Brain microvascular endothelial cell (primary cell): ENCODE results near the gene NDUFAB1.

Source experiments
- DNase-seq: peaks from one replicate; pipeline ENCODE4 v3.0.0-alpha.2; 2020
- H3K27ac ChIP-seq: fragments of 250-450 bp; sonication (Bioruptor Pico); 2 replicates; pipeline ENCODE4 v1.5.1; 2020; ENCODE audit warnings: mild to moderate bottlenecking, moderate library complexity
- H3K27me3 ChIP-seq: fragments of 250-450 bp; sonication (Bioruptor Pico); replicated peaks from 2 replicates; pipeline ENCODE4 v1.5.1; 2020; ENCODE audit warnings: mild to moderate bottlenecking
- H3K36me3 ChIP-seq: fragments of 250-450 bp; sonication (Bioruptor Pico); replicated peaks from 2 replicates; pipeline ENCODE4 v1.5.1; 2020; ENCODE audit warnings: mild to moderate bottlenecking
- H3K4me3 ChIP-seq: 2 replicates; pipeline ENCODE4 v1.5.1; 2011; ENCODE audit warnings: low read depth, mild to moderate bottlenecking, control low read depth, low read length, moderate library complexity
- CTCF ChIP-seq: IDR thresholded peaks from 2 replicates; pipeline ENCODE4 v1.5.1; 2011; ENCODE audit warnings: low read depth, mild to moderate bottlenecking, moderate library complexity, low read length, control low read depth, inconsistent platforms; ENCODE audit errors: missing control alignments
- in situ Hi-C: cut with HindIII; loops from 2 replicates; pipeline ENCODE4 v1.10.0; 2017; ENCODE audit warnings: low sequenced_read_pairs, low pct_ligation_motif_present

The NDUFAB1 gene

GRCh38 chr16:23571895-23572294, 24.2 kb downstream of the NDUFAB1 start:
- Histone ChIP-seq H3K4me3 (no peak overlapping the region), H3K27ac (no peak overlapping the region), H3K36me3 (peaks cover 63% of the 10 kb centered on the region), H3K27me3 (no peaks in the 10 kb centered on the region)
- no peak for TF ChIP-seq CTCF
- no peak for DNase-seq
- in situ Hi-C loops = no loop called here

GRCh38 chr16:23570992-23571632, 25.0 kb downstream of the NDUFAB1 start:
- in situ Hi-C loops = no loop called here
- Histone ChIP-seq H3K4me3 (no peak overlapping the region), H3K27ac (no peak overlapping the region), H3K36me3 (peaks cover 70% of the 10 kb centered on the region), H3K27me3 (no peaks in the 10 kb centered on the region)
- no peak for TF ChIP-seq CTCF
- DNase-seq = no peak

- no peak overlapping the region for H3K4me3 ChIP-seq
- in situ Hi-C loops = no loop called here
- no peak overlapping the region for H3K27ac ChIP-seq
- H3K27me3 ChIP-seq = no peaks in the 10 kb centered on the region
- H3K36me3 ChIP-seq = peaks cover 79% of the 10 kb centered on the region
- no peak for TF ChIP-seq CTCF
- DNase-seq = no peak
Measured at GRCh38 chr16:23567602-23568001, 28.5 kb downstream of the NDUFAB1 start.

GRCh38 chr16:23566724-23567123, 29.4 kb downstream of the NDUFAB1 start:
- no peak overlapping the region for H3K27ac ChIP-seq
- TF ChIP-seq CTCF = no peak
- peaks cover 80% of the 10 kb centered on the region for H3K36me3 ChIP-seq
- in situ Hi-C loops = no loop called here
- no peak for DNase-seq
- H3K4me3 ChIP-seq = no peak overlapping the region
- H3K27me3 ChIP-seq = no peaks in the 10 kb centered on the region

- in situ Hi-C loops = no loop called here
- H3K27ac ChIP-seq = no peak overlapping the region
Measured at GRCh38 chr16:23564575-23565363, 31.3 kb downstream of the NDUFAB1 start.

More at GRCh38 chr16:23564575-23565363, 31.3 kb downstream of the NDUFAB1 start:
- no peak overlapping the region for H3K4me3 ChIP-seq
- no peak for DNase-seq
- TF ChIP-seq CTCF = no peak
- peaks cover 80% of the 10 kb centered on the region for H3K36me3 ChIP-seq
- no peaks in the 10 kb centered on the region for H3K27me3 ChIP-seq
